Measurements from ENCODE around the gene KCNG2.

The KCNG2 gene

DNA sequence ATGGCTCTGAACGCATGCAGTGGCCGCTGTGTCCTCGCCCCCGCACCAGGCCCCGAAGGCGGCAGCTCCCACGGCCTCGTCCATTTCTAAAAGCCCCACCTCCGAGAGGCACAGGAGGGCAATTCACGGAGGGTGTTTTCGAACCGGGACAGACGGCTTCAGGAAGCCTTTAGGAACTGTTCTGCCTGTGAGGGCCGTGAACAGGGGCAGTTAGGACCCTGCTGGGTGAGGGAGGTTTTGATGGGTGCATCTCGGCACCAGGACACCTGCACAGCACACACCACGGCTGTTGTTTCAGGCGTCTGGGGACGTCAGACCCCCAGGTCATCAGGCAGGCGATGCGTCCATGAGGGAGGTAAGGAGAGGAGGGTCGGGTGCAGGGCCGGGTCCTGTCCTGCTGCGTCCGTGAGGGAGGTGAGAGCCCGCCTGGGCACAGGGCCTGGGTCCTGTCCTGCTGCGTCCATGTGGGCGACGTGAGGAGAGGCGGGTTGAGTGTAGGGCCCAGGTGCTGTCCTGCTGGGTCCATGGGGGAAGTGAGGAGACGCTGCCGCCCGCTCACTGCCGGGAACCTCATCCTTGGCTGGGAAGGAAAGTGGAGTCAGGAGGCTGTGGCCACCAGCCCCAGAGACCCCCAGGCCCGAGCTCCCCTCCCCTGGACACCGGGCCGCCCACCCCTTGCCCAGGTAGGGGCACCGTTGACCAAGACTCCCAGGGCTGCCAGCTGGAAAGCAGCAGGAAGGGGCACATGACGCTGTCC, 25.5 kb upstream of the KCNG2 start:
- H3K14ac ChIP-seq (ENCODE audit: low read length) = no peak overlapping the region
- peaks cover 1% of the 10 kb centered on the region for H3K79me1 ChIP-seq (ENCODE audit: low read depth, low read length)
- H3K23ac ChIP-seq (ENCODE audit: low read depth, low read length, poor library complexity) = peak overlapping the region; percentile 43
- no peaks in the 10 kb centered on the region for H3K4me1 ChIP-seq (ENCODE audit: control insufficient read depth in 2 of 2, insufficient read depth in 1 of 2, low read depth in 1 of 2, low read length in 2 of 2)
- H3K9me3 ChIP-seq (replicated peaks in 1 of 2; ENCODE audit: control insufficient read depth in 2 of 2, insufficient read depth in 1 of 2, low read depth in 1 of 2, low read length in 2 of 2) = peaks cover 5 to 10% of the 10 kb centered on the region in 2 donors
- peak overlapping the region; percentile 11 for H3K4me2 ChIP-seq (ENCODE audit: insufficient read depth, low read length, poor library complexity, severe bottlenecking)
- H2BK12ac ChIP-seq (ENCODE audit: low read length) = no peak overlapping the region
- H3K27me3 ChIP-seq (ENCODE audit: control insufficient read depth in 3 of 3, insufficient read depth in 3 of 3, low read depth in 1 of 3, low read length in 3 of 3) = peaks cover 0 to 12% (median 5%) of the 10 kb centered on the region in 3 experiments
- H3K4me3 ChIP-seq (ENCODE audit: low read length in 2 of 2) = no peak overlapping the region
- H4K8ac ChIP-seq (ENCODE audit: low read depth, low read length) = no peak overlapping the region
- H3K36me3 ChIP-seq (replicated peaks in 1 of 2; ENCODE audit: control insufficient read depth in 2 of 2, insufficient read depth in 2 of 2, low read length in 2 of 2) = no peaks in the 10 kb centered on the region
- no peak overlapping the region for H3K4ac ChIP-seq (ENCODE audit: low read length)
- H3K9ac ChIP-seq (ENCODE audit: low read depth, low read length, poor library complexity) = peak overlapping the region; percentile 21
- H2BK120ac ChIP-seq (ENCODE audit: low read depth, low read length) = no peak overlapping the region
- H2BK15ac ChIP-seq (ENCODE audit: low read length) = peak overlapping the region; percentile 58
- WGBS, 2 donors (ENCODE audit: extremely low coverage in 2 of 2, insufficient read length in 2 of 2, insufficient replicate concordance in 1 of 2) = no CpG with 5 or more reads among the region's 38 CpGs
- H2BK5ac ChIP-seq (ENCODE audit: low read length) = peak overlapping the region; percentile 32
- H2AK5ac ChIP-seq (ENCODE audit: low read depth, low read length) = peak overlapping the region; percentile 63
- peak overlapping the region; percentile 7 for H2AFZ ChIP-seq (ENCODE audit: low read length)
- no peak for DNase-seq (ENCODE audit: low spot score)
- H3K27ac ChIP-seq (replicated peaks; ENCODE audit: low read length) = no peak overlapping the region
- no peak overlapping the region for H4K91ac ChIP-seq (ENCODE audit: low read depth, low read length, poor library complexity)
- H3K18ac ChIP-seq (ENCODE audit: low read length) = peak overlapping the region; percentile 57

DNA sequence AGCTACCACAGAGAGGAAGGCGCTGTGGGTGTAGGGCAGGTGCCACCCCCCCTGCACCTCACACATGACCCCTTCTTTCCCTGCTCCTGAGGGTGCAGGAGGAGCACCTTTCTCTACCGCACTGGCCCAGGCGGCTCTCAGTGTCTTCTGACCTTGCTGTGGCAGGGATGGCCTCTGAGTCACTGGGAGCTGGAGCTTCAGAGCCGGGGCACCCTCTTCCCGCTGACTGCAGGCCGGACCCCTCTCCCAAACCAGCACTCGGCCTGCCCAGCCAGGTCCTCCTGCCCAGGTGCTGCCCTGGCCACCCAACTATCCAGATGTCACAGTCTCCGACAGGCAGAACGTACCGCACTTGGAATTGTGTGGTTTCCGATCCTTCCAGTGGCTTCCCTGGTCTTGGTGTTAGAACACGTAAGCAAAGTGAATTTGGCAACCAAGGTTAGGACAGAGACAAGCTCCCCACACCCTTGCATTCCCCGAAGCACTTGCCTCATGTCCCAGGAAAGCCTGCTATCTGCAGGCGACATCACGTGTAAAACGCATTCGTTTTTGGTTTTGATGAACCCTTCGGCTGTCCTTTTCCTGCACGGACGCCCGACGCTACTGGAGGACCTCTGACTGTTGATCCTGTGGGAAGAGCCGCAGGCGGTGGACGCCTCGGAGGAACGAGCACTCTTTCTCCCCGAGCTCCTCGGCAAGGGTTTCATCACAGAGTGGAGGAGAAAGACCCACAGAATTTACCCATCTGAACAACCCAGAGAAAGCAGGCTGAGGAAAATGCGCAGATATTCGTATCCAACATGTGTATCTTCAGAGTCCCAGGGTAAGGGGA, 24.7 kb upstream of the KCNG2 start:
- Histone ChIP-seq H4K91ac (ENCODE audit: low read depth, low read length, poor library complexity) (no peak overlapping the region), H2AK5ac (ENCODE audit: low read depth, low read length) (peak overlapping the region; percentile 63), H3K14ac (ENCODE audit: low read length) (no peak overlapping the region), H2BK12ac (ENCODE audit: low read length) (no peak overlapping the region), H3K27ac (replicated peaks; ENCODE audit: low read length) (no peak overlapping the region), H3K9me3 (replicated peaks in 1 of 2; ENCODE audit: control insufficient read depth in 2 of 2, insufficient read depth in 1 of 2, low read depth in 1 of 2, low read length in 2 of 2) (peaks cover 4 to 5% of the 10 kb centered on the region in 2 donors), H3K4ac (ENCODE audit: low read length) (no peak overlapping the region), H3K18ac (ENCODE audit: low read length) (no peak overlapping the region), H2AFZ (ENCODE audit: low read length) (no peak overlapping the region), H2BK15ac (ENCODE audit: low read length) (no peak overlapping the region), H3K23ac (ENCODE audit: low read depth, low read length, poor library complexity) (peak overlapping the region; percentile 32), H3K4me3 (ENCODE audit: low read length in 2 of 2) (no peak overlapping the region), H3K27me3 (ENCODE audit: control insufficient read depth in 3 of 3, insufficient read depth in 3 of 3, low read depth in 1 of 3, low read length in 3 of 3) (peaks cover 0 to 12% (median 5%) of the 10 kb centered on the region in 3 experiments), H3K36me3 (replicated peaks in 1 of 2; ENCODE audit: control insufficient read depth in 2 of 2, insufficient read depth in 2 of 2, low read length in 2 of 2) (no peaks in the 10 kb centered on the region), H3K79me1 (ENCODE audit: low read depth, low read length) (peaks cover 1% of the 10 kb centered on the region), H4K8ac (ENCODE audit: low read depth, low read length) (no peak overlapping the region), H3K4me1 (ENCODE audit: control insufficient read depth in 2 of 2, insufficient read depth in 1 of 2, low read depth in 1 of 2, low read length in 2 of 2) (no peaks in the 10 kb centered on the region), H2BK120ac (ENCODE audit: low read depth, low read length) (no peak overlapping the region), H3K4me2 (ENCODE audit: insufficient read depth, low read length, poor library complexity, severe bottlenecking) (no peak overlapping the region), H3K9ac (ENCODE audit: low read depth, low read length, poor library complexity) (no peak overlapping the region), H2BK5ac (ENCODE audit: low read length) (peak overlapping the region; percentile 32)
- WGBS, 2 donors (ENCODE audit: extremely low coverage in 2 of 2, insufficient read length in 2 of 2, insufficient replicate concordance in 1 of 2) = no CpG with 5 or more reads among the region's 31 CpGs
- DNase-seq (ENCODE audit: low spot score) = no peak

DNA sequence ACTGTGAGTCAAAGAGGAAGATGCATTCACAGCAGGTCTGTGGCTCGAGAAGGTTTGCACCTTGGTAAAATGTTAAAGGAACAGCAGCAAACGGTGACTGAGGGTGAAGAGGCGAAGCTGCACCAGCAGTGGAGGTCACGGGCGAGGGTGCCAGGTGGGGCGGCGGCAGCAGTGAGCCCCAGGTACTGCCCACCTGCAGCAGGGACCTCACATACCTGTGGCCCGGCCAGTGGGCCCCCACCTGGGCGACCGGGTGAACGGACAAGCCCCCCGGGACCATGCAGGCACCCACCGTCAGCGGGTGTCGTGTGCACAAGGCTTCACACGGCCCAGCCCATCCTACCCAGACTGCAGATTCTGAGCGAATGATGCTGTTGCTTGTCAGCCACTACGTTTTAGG, 23.6 kb upstream of the KCNG2 start:
- Histone ChIP-seq H3K4ac (ENCODE audit: low read length) (no peak overlapping the region), H2BK15ac (ENCODE audit: low read length) (no peak overlapping the region), H3K9me3 (replicated peaks in 1 of 2; ENCODE audit: control insufficient read depth in 2 of 2, insufficient read depth in 1 of 2, low read depth in 1 of 2, low read length in 2 of 2) (peaks cover 4 to 5% of the 10 kb centered on the region in 2 donors), H3K27ac (replicated peaks; ENCODE audit: low read length) (no peak overlapping the region), H4K8ac (ENCODE audit: low read depth, low read length) (no peak overlapping the region), H3K18ac (ENCODE audit: low read length) (no peak overlapping the region), H2BK120ac (ENCODE audit: low read depth, low read length) (no peak overlapping the region), H3K14ac (ENCODE audit: low read length) (no peak overlapping the region), H3K9ac (ENCODE audit: low read depth, low read length, poor library complexity) (peak overlapping the region; percentile 1), H2BK5ac (ENCODE audit: low read length) (no peak overlapping the region), H2AFZ (ENCODE audit: low read length) (no peak overlapping the region), H3K4me3 (ENCODE audit: low read length in 2 of 2) (no peak overlapping the region), H2BK12ac (ENCODE audit: low read length) (no peak overlapping the region), H4K91ac (ENCODE audit: low read depth, low read length, poor library complexity) (no peak overlapping the region), H3K36me3 (replicated peaks in 1 of 2; ENCODE audit: control insufficient read depth in 2 of 2, insufficient read depth in 2 of 2, low read length in 2 of 2) (no peaks in the 10 kb centered on the region), H3K27me3 (ENCODE audit: control insufficient read depth in 3 of 3, insufficient read depth in 3 of 3, low read depth in 1 of 3, low read length in 3 of 3) (peaks cover 0 to 12% (median 5%) of the 10 kb centered on the region in 3 experiments), H3K23ac (ENCODE audit: low read depth, low read length, poor library complexity) (no peak overlapping the region), H2AK5ac (ENCODE audit: low read depth, low read length) (no peak overlapping the region), H3K79me1 (ENCODE audit: low read depth, low read length) (peaks cover 1% of the 10 kb centered on the region), H3K4me2 (ENCODE audit: insufficient read depth, low read length, poor library complexity, severe bottlenecking) (no peak overlapping the region), H3K4me1 (ENCODE audit: control insufficient read depth in 2 of 2, insufficient read depth in 1 of 2, low read depth in 1 of 2, low read length in 2 of 2) (no peaks in the 10 kb centered on the region)
- DNase-seq (ENCODE audit: low spot score) = no peak
- no CpG with 5 or more reads among the region's 18 CpGs for WGBS, 2 donors (ENCODE audit: extremely low coverage in 2 of 2, insufficient read length in 2 of 2, insufficient replicate concordance in 1 of 2)

Measured in neuronal stem cell (in vitro differentiated cells).